ENCODE results near the gene ZMYND8. TPM values are rescaled to one million over a fixed set of nuclear protein-coding genes. Genes with fewer than 3 reads are reported as not detected.
"Not testable (repeated sequence)": the region's sequence is repeated elsewhere in the genome, so short reads cannot be mapped to it uniquely, and the experiment has no call there.

ZMYND8 gene
- total and polyA plus RNA-seq, 2 of the 8 experiments (the other 6 are each of a cell fraction or from before 2014, with no cell fraction given), result 50.5 to 163 TPM

GRCh38 chr20:47264137-47264769 lies 92.2 kb downstream of the ZMYND8 start:
- not testable (repeated sequence) for H3K14ac ChIP-seq (ENCODE audit: insufficient read length); H3K4ac ChIP-seq (replicated peaks; ENCODE audit: insufficient read length, low read depth, low read length); H4K8ac ChIP-seq (ENCODE audit: extremely low read depth, insufficient read depth, low read length); H3K9ac ChIP-seq (replicated peaks in 1 of 4; ENCODE audit: extremely low read depth in 1 of 4, low read depth in 3 of 4, low read length in 3 of 4); H3K4me2 ChIP-seq (ENCODE audit: insufficient read depth in 1 of 2, low read depth in 2 of 2, low read length in 2 of 2); H3K27me3 ChIP-seq (replicated peaks in 1 of 4; ENCODE audit: control insufficient read depth in 3 of 4, extremely low read depth in 1 of 4, insufficient read depth in 3 of 4, low read length in 3 of 4); H3K56ac ChIP-seq (replicated peaks; ENCODE audit: insufficient read length, low read depth, low read length); H3K9me3 ChIP-seq (ENCODE audit: insufficient read depth in 2 of 2, low read depth in 1 of 2, low read length in 1 of 2); H4K91ac ChIP-seq (replicated peaks; ENCODE audit: insufficient read length, low read length); H3K23me2 ChIP-seq (ENCODE audit: low read depth, low read length); H3K4me1 ChIP-seq (replicated peaks in 1 of 4; ENCODE audit: control insufficient read depth in 3 of 4, insufficient read depth in 4 of 4, low read length in 3 of 4); H2AK5ac ChIP-seq (ENCODE audit: low read depth, low read length); H2BK5ac ChIP-seq (ENCODE audit: low read depth, low read length); H3K4me3 ChIP-seq (ENCODE audit: extremely low read depth in 1 of 4, insufficient read depth in 2 of 4, low read depth in 3 of 4, low read length in 4 of 4); H4K5ac ChIP-seq (ENCODE audit: insufficient read length, low read depth, low read length); H3K79me1 ChIP-seq (ENCODE audit: low read depth, low read length); H4K20me1 ChIP-seq (replicated peaks in 1 of 2; ENCODE audit: control insufficient read depth in 1 of 2, insufficient read depth in 2 of 2, low read length in 2 of 2); H2AFZ ChIP-seq (ENCODE audit: low read length); H2BK20ac ChIP-seq (ENCODE audit: low read length); H3K18ac ChIP-seq (ENCODE audit: extremely low read depth, low read length); H3K27ac ChIP-seq (ENCODE audit: low read depth, low read length); H2BK120ac ChIP-seq (replicated peaks; ENCODE audit: low read depth, low read length); DNase-seq (ENCODE audit: low read depth in 1 of 2, low spot score in 2 of 2); H2BK15ac ChIP-seq (ENCODE audit: low read length); H3K23ac ChIP-seq (ENCODE audit: insufficient read length); H2BK12ac ChIP-seq (ENCODE audit: low read depth, low read length); FAIRE-seq
- WGBS, 2 experiments (ENCODE audit: extremely low coverage in 1 of 2, insufficient coverage in 1 of 2, insufficient read length in 1 of 2, insufficient replicate concordance in 2 of 2, low coverage in 1 of 2, low lambda C conversion rate in 2 of 2, missing lambda C conversion rate in 1 of 2), result 90% methylated on average over 14 of the region's 14 CpGs; no CpG with 5 or more reads in 1 of the 2 experiments
- POLR2A ChIA-PET (ENCODE audit: partially characterized antibody), result interaction anchor here (1.0 to 2.4 kb wide), 3 partner anchors 8 to 14 kb away, joined by 4 to 7 read pairs (median 4); no protein-coding TSS in a partner anchor
- Histone ChIP-seq H3K79me2 (ENCODE audit: control insufficient read depth in 1 of 2, insufficient read depth in 2 of 2, low read length in 2 of 2) (peaks cover 3 to 79% of the 10 kb centered on the region in 2 experiments; a peak in 3 of 4 replicates), H3K36me3 (ENCODE audit: control insufficient read depth in 2 of 4, insufficient read depth in 4 of 4, low read length in 3 of 4) (peaks cover 12 to 74% (median 53%) of the 10 kb centered on the region in 4 experiments; a peak in 7 of 8 replicates)
- CTCF ChIA-PET (ENCODE audit: partially characterized antibody), result interaction anchor here (0.6 to 3.5 kb wide), 7 partner anchors 9 to 120 kb away, joined by 3 to 24 read pairs (median 3); no protein-coding TSS in a partner anchor

Measured in H1 (cell line).